Tibial nerve (tissue), 4 donors: ENCODE data around the gene ADAT3. TPM values are rescaled to one million over a fixed set of nuclear protein-coding genes. Genes with fewer than 3 reads are reported as not detected.

ENCODE experiments used
- DNase-seq, 2 donors: peaks; one replicate each; pipeline ENCODE4 v3.0.0-alpha.2; 2019; ENCODE audit warnings: low spot score in 2 of 2
- H3K27ac ChIP-seq, 4 donors: fragments of 200-600 bp; sonication (generic) in 3 of 4; one replicate each; pipeline ENCODE4 v1.5.1; 2017 to 2019; ENCODE audit warnings: mild to moderate bottlenecking in 1 of 4
- H3K27me3 ChIP-seq, 2 donors: fragments of 200-600 bp; sonication (generic) in 1 of 2; one replicate each; pipeline versions ENCODE4 v1.5.1 to v1.6.0; 2017 to 2019
- H3K36me3 ChIP-seq, 3 donors: fragments of 200-600 bp; sonication (generic); one replicate each; pipeline ENCODE4 v1.5.1; 2018 to 2019
- H3K4me1 ChIP-seq, 4 donors: fragments of 200-600 bp; sonication (generic) in 3 of 4; one replicate each; pipeline ENCODE4 v1.5.1; 2017 to 2019
- H3K4me3 ChIP-seq, 4 donors: fragments of 200-600 bp; sonication (generic) in 3 of 4; one replicate each; pipeline ENCODE4 v1.5.1; 2017 to 2019; ENCODE audit warnings: mild to moderate bottlenecking in 1 of 4, moderate library complexity in 1 of 4
- H3K9me3 ChIP-seq, 4 donors: fragments of 200-600 bp; sonication (generic) in 3 of 4; one replicate each; pipeline ENCODE4 v1.5.1; 2017 to 2019
- EP300 ChIP-seq, 2 donors: sonication (generic); formaldehyde crosslinking; IDR thresholded peaks; one replicate each; pipeline ENCODE4 v1.6.1; 2017; ENCODE audit warnings: antibody characterized with exemption in 2 of 2, mild to moderate bottlenecking in 1 of 2
- POLR2A ChIP-seq, 2 donors: fragments of 450-650 bp; IDR thresholded peaks; one replicate each; pipeline ENCODE4 v1.6.1; 2017; ENCODE audit warnings: antibody characterized with exemption in 2 of 2, mild to moderate bottlenecking in 2 of 2, moderate library complexity in 2 of 2
- WGBS, 2 donors: methylation state at CpG; one replicate each; pipeline ENCODE4 v1.1.5; 2018; 5-methylcytosine and 5-hydroxymethylcytosine counted together
- total RNA-seq, 4 donors: library from RNA; depleted of rRNA; stranded (reverse); fragments of >200 nt; gene quantifications; one replicate each; pipeline ENCODE4 v1.1.0, GENCODE V29; 2016
- TF ChIP-seq, protein P1 (sequence below), 5 experiments: fragments of 200-600 bp in 3 of 5; fragments of 450-650 bp in 2 of 5; sonication (generic) in 3 of 5; IDR thresholded peaks; one replicate each; pipeline ENCODE4 v1.5.1; 2016 to 2019; ENCODE audit warnings: antibody characterized with exemption in 5 of 5, mild to moderate bottlenecking in 3 of 5, moderate library complexity in 2 of 5

ADAT3 gene
- total RNA-seq, 4 donors from 2014 or later, result 2.4 to 8.7 (median 4.8) TPM

DNA sequence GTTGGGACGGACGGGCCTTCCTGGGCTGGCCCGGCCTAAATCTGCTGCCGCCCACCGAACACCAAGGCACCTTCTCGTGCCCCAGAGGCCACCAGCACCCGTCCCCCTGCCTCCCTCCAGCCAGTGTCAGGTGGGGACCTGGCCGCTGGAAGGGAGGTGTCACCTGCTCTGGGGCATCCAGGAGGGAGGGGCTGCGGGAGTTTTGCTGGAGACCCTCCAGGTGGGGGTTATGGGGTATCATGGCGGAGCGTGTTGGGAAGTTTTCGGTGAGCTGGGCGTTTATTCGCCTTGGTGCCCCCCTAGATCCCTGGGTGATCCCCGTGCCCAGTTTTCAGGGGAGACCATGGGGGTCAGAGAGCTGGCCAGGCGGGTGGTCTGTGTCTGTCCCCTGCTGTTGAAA is 45.4 kb downstream of the ADAT3 start:
- WGBS, 2 donors, result 95 to 97% methylated on average over 16 of the region's 16 CpGs
- TF ChIP-seq, protein P1, sequence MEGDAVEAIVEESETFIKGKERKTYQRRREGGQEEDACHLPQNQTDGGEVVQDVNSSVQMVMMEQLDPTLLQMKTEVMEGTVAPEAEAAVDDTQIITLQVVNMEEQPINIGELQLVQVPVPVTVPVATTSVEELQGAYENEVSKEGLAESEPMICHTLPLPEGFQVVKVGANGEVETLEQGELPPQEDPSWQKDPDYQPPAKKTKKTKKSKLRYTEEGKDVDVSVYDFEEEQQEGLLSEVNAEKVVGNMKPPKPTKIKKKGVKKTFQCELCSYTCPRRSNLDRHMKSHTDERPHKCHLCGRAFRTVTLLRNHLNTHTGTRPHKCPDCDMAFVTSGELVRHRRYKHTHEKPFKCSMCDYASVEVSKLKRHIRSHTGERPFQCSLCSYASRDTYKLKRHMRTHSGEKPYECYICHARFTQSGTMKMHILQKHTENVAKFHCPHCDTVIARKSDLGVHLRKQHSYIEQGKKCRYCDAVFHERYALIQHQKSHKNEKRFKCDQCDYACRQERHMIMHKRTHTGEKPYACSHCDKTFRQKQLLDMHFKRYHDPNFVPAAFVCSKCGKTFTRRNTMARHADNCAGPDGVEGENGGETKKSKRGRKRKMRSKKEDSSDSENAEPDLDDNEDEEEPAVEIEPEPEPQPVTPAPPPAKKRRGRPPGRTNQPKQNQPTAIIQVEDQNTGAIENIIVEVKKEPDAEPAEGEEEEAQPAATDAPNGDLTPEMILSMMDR (IDR thresholded peaks at IDR 0.05), result no peak
- no peak for TF ChIP-seq EP300 (IDR thresholded peaks at IDR 0.05)
- no peak for TF ChIP-seq POLR2A (IDR thresholded peaks at IDR 0.05)
- H3K36me3 ChIP-seq, result peaks cover 0 to 44% (median 4%) of the 10 kb centered on the region in 3 donors

DNA sequence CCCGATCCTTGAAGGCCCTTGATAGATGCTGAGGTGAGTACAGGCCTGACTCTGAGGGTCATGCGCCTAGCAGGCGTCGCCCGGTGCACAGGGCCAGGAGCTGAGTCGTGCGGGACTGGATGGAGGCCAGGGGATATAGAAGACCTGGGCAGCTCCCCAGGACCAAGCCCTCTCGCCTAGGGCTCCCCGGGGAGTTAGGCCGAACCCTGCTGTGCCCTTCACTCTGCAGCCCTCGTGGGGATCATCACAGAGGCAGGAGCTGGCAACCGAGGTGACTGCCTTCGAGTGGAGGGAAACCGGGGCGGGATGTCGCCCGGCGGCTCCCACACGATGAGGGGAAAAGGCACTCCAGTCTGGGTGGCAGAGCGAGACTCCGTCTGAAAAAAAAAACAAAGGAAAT is 47.4 kb downstream of the ADAT3 start:
- Histone ChIP-seq H3K36me3 (peaks cover 0 to 44% (median 4%) of the 10 kb centered on the region in 3 donors), H3K27me3 (no peaks in the 10 kb centered on the region), H3K9me3 (no peaks in the 10 kb centered on the region), H3K4me3 (no peak overlapping the region), H3K27ac (no peak overlapping the region), H3K4me1 (peaks cover 0 to 39% (median 3%) of the 10 kb centered on the region in 4 donors)
- TF ChIP-seq EP300 (IDR thresholded peaks at IDR 0.05), result no peak
- TF ChIP-seq, protein P1 (IDR thresholded peaks at IDR 0.05), result no peak
- TF ChIP-seq POLR2A (IDR thresholded peaks at IDR 0.05), result no peak
- DNase-seq, result no peak
- WGBS, 2 donors, result 75 to 86% methylated on average over 21 of the region's 21 CpGs

More for the DNA sequence above, 45.4 kb downstream of the ADAT3 start:
- no peak for DNase-seq
- Histone ChIP-seq H3K9me3 (no peaks in the 10 kb centered on the region), H3K4me1 (peaks cover 0 to 24% (median under 1%) of the 10 kb centered on the region in 4 donors), H3K27ac (no peak overlapping the region), H3K27me3 (no peaks in the 10 kb centered on the region), H3K4me3 (no peak overlapping the region)

DNA sequence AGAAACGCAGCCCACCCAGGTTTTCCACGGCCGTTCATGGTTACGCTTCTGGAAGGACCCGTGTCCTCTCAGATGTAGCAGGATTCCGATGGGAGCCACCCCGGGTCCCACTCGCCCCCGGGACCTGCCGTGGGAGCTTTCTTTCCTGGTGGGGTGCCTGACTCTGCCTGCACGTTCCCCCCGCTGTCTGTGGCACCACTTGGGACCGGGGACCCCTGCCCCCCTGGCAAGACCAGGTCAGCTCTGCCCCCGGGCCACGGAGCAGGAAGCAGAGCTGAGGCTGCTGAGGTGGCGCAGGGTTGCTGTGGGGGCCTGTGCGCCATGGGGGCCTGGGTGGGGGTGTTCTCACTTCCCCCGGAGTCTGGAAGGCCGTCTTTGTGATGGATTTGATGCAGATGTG is 47.8 kb downstream of the ADAT3 start:
- Histone ChIP-seq H3K4me1 (peaks cover 0 to 39% (median 3%) of the 10 kb centered on the region in 4 donors), H3K27ac (no peak overlapping the region), H3K4me3 (no peak overlapping the region), H3K27me3 (no peaks in the 10 kb centered on the region), H3K36me3 (peaks cover 0 to 44% (median 4%) of the 10 kb centered on the region in 3 donors), H3K9me3 (no peaks in the 10 kb centered on the region)
- whole genome bisulfite sequencing, 2 donors, result 81 to 87% methylated on average over 10 to 15 of the region's 19 CpGs
- no peak for DNase-seq
- no peak for TF ChIP-seq EP300 (IDR thresholded peaks at IDR 0.05)

DNA sequence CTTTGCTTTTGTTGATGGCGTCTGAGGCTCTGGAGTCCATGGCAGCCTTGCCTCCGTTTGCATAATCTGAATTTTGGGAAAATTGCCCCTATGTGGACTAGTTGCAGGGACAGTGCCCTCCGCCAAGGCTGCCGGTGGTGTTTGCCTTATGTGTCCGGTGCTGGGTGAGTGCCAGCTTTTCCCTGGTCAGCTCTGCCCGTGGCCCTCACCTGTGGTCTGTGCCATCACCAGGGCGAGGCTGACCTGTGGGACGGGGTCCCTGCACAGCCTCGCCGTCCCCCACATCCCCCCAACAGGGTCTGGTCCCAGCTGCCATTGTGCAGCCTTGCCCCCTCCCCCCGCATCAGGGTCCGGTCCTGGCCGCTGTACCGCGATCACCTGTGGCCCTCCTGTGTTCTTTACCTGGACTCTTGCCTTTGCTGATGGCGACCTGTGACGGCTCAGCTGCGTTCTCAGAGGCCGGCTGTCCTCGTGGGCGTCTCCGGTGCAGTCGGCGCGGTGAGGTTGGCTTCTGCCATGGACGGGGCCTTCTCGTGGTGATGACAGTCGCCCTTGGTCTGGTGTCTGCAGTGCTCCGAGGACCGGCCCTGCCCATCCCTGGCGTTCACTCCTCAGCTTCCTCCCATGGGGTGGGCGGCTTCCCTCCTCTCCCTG is 48.4 kb downstream of the ADAT3 start:
- TF ChIP-seq POLR2A (IDR thresholded peaks at IDR 0.05) (no peak), EP300 (IDR thresholded peaks at IDR 0.05) (no peak)
- TF ChIP-seq, protein P1 (IDR thresholded peaks at IDR 0.05), result no peak
- H3K4me3 ChIP-seq, result no peak overlapping the region
- no peaks in the 10 kb centered on the region for H3K27me3 ChIP-seq
- peaks cover 0 to 44% (median 4%) of the 10 kb centered on the region in 3 donors for H3K36me3 ChIP-seq
- WGBS, 2 donors, result 86 to 89% methylated on average over 26 to 32 of the region's 32 CpGs
- H3K4me1 ChIP-seq, result peaks cover 0 to 39% (median 3%) of the 10 kb centered on the region in 4 donors
- H3K9me3 ChIP-seq, result no peaks in the 10 kb centered on the region
- DNase-seq, result no peak
- H3K27ac ChIP-seq, result no peak overlapping the region

DNA sequence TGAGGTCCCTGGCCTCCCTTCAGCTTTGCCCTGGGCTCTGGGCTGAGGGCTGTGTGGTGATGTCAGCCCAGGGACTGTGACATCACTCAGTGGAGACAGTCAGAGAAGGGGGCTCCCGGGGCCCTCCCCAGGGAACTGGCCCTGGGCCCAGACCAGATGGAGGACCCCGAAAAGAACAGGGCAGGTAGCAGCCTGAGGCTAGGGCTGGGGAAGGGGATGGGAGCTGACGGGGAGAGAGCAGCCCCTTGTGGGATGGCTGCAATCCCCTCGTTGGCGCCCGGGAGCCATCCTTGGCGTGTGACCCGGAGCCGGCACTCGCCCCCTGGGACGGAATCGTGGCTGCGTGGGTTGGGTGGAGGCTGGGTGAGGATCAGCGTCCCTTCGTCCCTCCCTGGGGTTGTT is 49.3 kb downstream of the ADAT3 start:
- peaks cover 0 to 39% (median 3%) of the 10 kb centered on the region in 4 donors for H3K4me1 ChIP-seq

More for the DNA sequence above, 49.3 kb downstream of the ADAT3 start:
- 83 to 86% methylated on average over 9 to 14 of the region's 15 CpGs for WGBS, 2 donors
- H3K27ac ChIP-seq, result peak overlapping the region in 1 of 4 donors; percentile 33
- TF ChIP-seq, protein P1 (IDR thresholded peaks at IDR 0.05), result no peak
- TF ChIP-seq POLR2A (IDR thresholded peaks at IDR 0.05) (no peak), EP300 (IDR thresholded peaks at IDR 0.05) (no peak)
- peaks cover 0 to 37% (median 4%) of the 10 kb centered on the region in 3 donors for H3K36me3 ChIP-seq
- no peak overlapping the region for H3K4me3 ChIP-seq
- no peaks in the 10 kb centered on the region for H3K27me3 ChIP-seq
- no peaks in the 10 kb centered on the region for H3K9me3 ChIP-seq
- no peak for DNase-seq
